HEK293 (cell line): ENCODE results near the gene RAP1A.

Experiments
- GLI4 ChIP-seq: fragments of 450-650 bp; formaldehyde crosslinking; IDR thresholded peaks from 2 replicates; pipeline ENCODE4 v1.5.1; 2016; ENCODE audit warnings: missing biosample characterization, missing genetic modification characterization
- HOXD13 ChIP-seq: sonication (generic); formaldehyde crosslinking; IDR thresholded peaks from 2 replicates; pipeline ENCODE4 v1.8.0; 2022; ENCODE audit warnings: missing genetic modification reagents, borderline replicate concordance
- KLF10 ChIP-seq: fragments of 450-650 bp; IDR thresholded peaks from 2 replicates; pipeline ENCODE4 v1.5.1; 2018; ENCODE audit warnings: missing biosample characterization, mild to moderate bottlenecking, missing genetic modification characterization
- KLF9 ChIP-seq: fragments of 450-650 bp; formaldehyde crosslinking; IDR thresholded peaks from 2 replicates; pipeline ENCODE4 v1.5.1; 2016; ENCODE audit warnings: missing biosample characterization, missing genetic modification characterization, low read depth
- OVOL3 ChIP-seq: fragments of 450-650 bp; formaldehyde crosslinking; IDR thresholded peaks from 2 replicates; pipeline ENCODE4 v1.5.1; 2016; ENCODE audit warnings: missing biosample characterization, missing genetic modification characterization
- SP7 ChIP-seq: fragments of 450-650 bp; formaldehyde crosslinking; IDR thresholded peaks from 2 replicates; pipeline ENCODE4 v1.5.1; 2016; ENCODE audit warnings: missing biosample characterization, missing genetic modification characterization
- WT1 ChIP-seq: fragments of 450-650 bp; formaldehyde crosslinking; IDR thresholded peaks from 2 replicates; pipeline ENCODE4 v1.5.1; 2016; ENCODE audit warnings: missing biosample characterization, missing genetic modification characterization
- ZIC2 ChIP-seq: fragments of 450-650 bp; formaldehyde crosslinking; IDR thresholded peaks from 2 replicates; pipeline ENCODE4 v1.5.1; 2016; ENCODE audit warnings: missing biosample characterization, missing genetic modification characterization
- ZNF221 ChIP-seq: fragments of 450-650 bp; formaldehyde crosslinking; IDR thresholded peaks from 2 replicates; pipeline ENCODE4 v1.5.1; 2017; ENCODE audit warnings: missing biosample characterization, missing genetic modification characterization, borderline replicate concordance
- ZNF549 ChIP-seq: fragments of 450-650 bp; IDR thresholded peaks from 2 replicates; pipeline ENCODE4 v1.5.1; 2018; ENCODE audit warnings: missing biosample characterization, missing genetic modification characterization, mild to moderate bottlenecking, inconsistent platforms, moderate library complexity
- ZNF610 ChIP-seq: fragments of 450-650 bp; formaldehyde crosslinking; IDR thresholded peaks from 2 replicates; pipeline ENCODE4 v1.5.1; 2016; ENCODE audit warnings: missing biosample characterization, missing genetic modification characterization, borderline replicate concordance
- ZNF626 ChIP-seq: fragments of 450-650 bp; sonication (Bioruptor Pico); formaldehyde crosslinking; IDR thresholded peaks from 2 replicates; pipeline ENCODE4 v1.5.1; 2018; ENCODE audit warnings: missing biosample characterization, missing genetic modification characterization, inconsistent platforms
- ZNF660 ChIP-seq: fragments of 450-650 bp; IDR thresholded peaks from 2 replicates; pipeline ENCODE4 v1.5.1; 2018; ENCODE audit warnings: missing biosample characterization, mild to moderate bottlenecking, missing genetic modification characterization
- ZNF670 ChIP-seq: fragments of 450-650 bp; formaldehyde crosslinking; IDR thresholded peaks from 2 replicates; pipeline ENCODE4 v1.5.1; 2016; ENCODE audit warnings: missing biosample characterization, missing genetic modification characterization, low read depth
- ZNF76 ChIP-seq: fragments of 450-650 bp; formaldehyde crosslinking; IDR thresholded peaks from 2 replicates; pipeline ENCODE4; 2016; ENCODE audit warnings: low read depth, missing biosample characterization, missing genetic modification characterization, borderline replicate concordance
- ZNF837 ChIP-seq: fragments of 450-650 bp; formaldehyde crosslinking; IDR thresholded peaks from 2 replicates; pipeline ENCODE4 v1.5.1; 2016; ENCODE audit warnings: missing biosample characterization, missing genetic modification characterization
- TF ChIP-seq, protein P1 (sequence below): fragments of 450-650 bp; formaldehyde crosslinking; IDR thresholded peaks from 2 replicates; pipeline ENCODE4 v1.5.1; 2016; ENCODE audit warnings: missing biosample characterization, missing genetic modification characterization, borderline replicate concordance
- TF ChIP-seq, protein P2 (sequence below): fragments of 450-650 bp; formaldehyde crosslinking; IDR thresholded peaks from 2 replicates; pipeline ENCODE4 v1.5.1; 2016; ENCODE audit warnings: missing biosample characterization, missing genetic modification characterization
- TF ChIP-seq, protein P3 (sequence below): fragments of 450-650 bp; formaldehyde crosslinking; IDR thresholded peaks from 2 replicates; pipeline ENCODE4 v1.5.1; 2017; ENCODE audit warnings: missing biosample characterization, missing genetic modification characterization
- TF ChIP-seq, protein P4 (sequence below): fragments of 450-650 bp; formaldehyde crosslinking; IDR thresholded peaks from 2 replicates; pipeline ENCODE4 v1.5.1; 2017; ENCODE audit warnings: missing biosample characterization, missing genetic modification characterization
- TF ChIP-seq, protein P5 (sequence below): fragments of 450-650 bp; formaldehyde crosslinking; IDR thresholded peaks from 2 replicates; pipeline ENCODE4 v1.5.1; 2016; ENCODE audit warnings: missing biosample characterization, missing genetic modification characterization, borderline replicate concordance
- TF ChIP-seq, protein P6 (sequence below): fragments of 450-650 bp; formaldehyde crosslinking; IDR thresholded peaks from 2 replicates; pipeline ENCODE4 v1.5.1; 2016; ENCODE audit warnings: missing biosample characterization, missing genetic modification characterization
- TF ChIP-seq, protein P7 (sequence below): fragments of 450-650 bp; formaldehyde crosslinking; IDR thresholded peaks from 2 replicates; pipeline ENCODE4 v1.5.1; 2016; ENCODE audit warnings: missing biosample characterization, missing genetic modification characterization
- TF ChIP-seq, protein P8 (sequence below): fragments of 450-650 bp; formaldehyde crosslinking; IDR thresholded peaks from 2 replicates; pipeline ENCODE4; 2016; ENCODE audit warnings: missing biosample characterization, missing genetic modification characterization

RAP1A gene

DNA sequence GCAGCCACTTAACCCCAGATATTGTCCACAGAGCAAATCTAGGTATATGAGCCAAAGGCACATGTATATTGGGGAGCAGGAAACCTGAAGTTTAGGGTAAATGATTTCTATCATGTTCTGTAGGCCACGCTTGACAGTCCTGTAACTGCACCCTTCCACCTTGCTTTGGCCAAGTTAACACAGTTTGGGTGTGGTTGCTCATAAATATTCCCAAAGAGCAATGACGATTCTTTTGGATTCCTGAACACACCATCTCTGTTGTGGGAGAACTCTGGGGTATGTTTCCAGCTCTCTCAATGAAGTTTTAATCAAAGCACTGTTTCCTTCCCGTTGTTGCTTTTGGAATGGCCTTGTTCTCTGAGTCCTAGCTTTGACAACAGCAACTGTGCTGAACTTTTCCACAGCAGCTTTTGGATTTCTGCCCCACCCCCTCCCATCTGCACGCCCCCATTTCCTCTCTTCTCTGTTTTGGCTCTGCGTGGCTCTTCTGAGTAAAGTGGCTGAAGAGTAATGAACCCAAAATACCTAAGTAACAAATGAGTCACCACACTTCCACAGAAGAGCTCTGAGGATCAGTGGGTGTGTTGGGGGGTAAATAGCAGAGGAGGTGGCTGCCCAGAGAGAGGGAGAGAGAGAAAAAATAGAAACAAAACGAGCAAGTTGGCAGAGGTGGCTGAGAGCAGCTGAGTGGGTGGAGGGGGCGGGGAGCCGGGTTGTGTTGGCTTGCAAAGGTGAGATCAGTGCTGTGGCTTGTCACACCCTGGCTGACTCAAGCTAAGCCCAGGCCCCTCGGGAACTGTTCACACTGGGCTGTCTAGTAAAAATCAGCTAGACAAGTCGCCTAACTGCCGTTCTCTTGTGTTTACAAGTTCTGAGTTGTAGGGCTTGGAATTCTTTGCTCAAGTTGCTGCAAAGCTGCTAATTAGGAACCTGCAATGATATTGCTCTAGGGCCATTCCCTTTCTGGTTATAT, 26.9 kb upstream of the RAP1A start (continued):
- TF ChIP-seq, protein P1, sequence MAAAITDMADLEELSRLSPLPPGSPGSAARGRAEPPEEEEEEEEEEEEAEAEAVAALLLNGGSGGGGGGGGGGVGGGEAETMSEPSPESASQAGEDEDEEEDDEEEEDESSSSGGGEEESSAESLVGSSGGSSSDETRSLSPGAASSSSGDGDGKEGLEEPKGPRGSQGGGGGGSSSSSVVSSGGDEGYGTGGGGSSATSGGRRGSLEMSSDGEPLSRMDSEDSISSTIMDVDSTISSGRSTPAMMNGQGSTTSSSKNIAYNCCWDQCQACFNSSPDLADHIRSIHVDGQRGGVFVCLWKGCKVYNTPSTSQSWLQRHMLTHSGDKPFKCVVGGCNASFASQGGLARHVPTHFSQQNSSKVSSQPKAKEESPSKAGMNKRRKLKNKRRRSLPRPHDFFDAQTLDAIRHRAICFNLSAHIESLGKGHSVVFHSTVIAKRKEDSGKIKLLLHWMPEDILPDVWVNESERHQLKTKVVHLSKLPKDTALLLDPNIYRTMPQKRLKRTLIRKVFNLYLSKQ (tag by site-specific recombination): no peak
- TF ChIP-seq WT1 (tag by site-specific recombination) (no peak), HOXD13 (CRISPR knock-in tag) (no peak; the same call in 1 of the 2 replicates), ZNF549 (tag by site-specific recombination) (no peak), ZNF837 (tag by site-specific recombination) (no peak), ZNF221 (no peak), KLF10 (tag by site-specific recombination) (peak; percentile 94), OVOL3 (tag by site-specific recombination) (no peak), ZNF610 (tag by site-specific recombination) (no peak), KLF9 (tag by site-specific recombination) (peak; percentile 91), SP7 (tag by site-specific recombination) (peak; percentile 97), GLI4 (tag by site-specific recombination) (0 out of 2 replicates have a peak, but pooled peaks have one; percentile 63), ZIC2 (tag by site-specific recombination) (peak; percentile 59), ZNF626 (tag by site-specific recombination) (no peak), ZNF76 (tag by site-specific recombination) (peak; percentile 39; the same call in 1 of the 2 replicates), ZNF660 (tag by site-specific recombination) (0 out of 2 replicates have a peak, but pooled peaks have one; percentile 78), ZNF670 (tag by site-specific recombination) (no peak)
- TF ChIP-seq, protein P2, sequence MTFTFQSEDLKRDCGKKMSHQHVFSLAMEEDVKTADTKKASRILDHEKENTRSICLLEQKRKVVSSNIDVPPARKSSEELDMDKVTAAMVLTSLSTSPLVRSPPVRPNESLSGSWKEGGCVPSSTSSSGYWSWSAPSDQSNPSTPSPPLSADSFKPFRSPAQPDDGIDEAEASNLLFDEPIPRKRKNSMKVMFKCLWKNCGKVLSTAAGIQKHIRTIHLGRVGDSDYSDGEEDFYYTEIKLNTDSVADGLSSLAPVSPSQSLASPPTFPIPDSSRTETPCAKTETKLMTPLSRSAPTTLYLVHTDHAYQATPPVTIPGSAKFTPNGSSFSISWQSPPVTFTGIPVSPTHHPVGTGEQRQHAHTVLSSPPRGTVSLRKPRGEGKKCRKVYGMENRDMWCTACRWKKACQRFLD (tag by site-specific recombination): no peak
- TF ChIP-seq, protein P3, sequence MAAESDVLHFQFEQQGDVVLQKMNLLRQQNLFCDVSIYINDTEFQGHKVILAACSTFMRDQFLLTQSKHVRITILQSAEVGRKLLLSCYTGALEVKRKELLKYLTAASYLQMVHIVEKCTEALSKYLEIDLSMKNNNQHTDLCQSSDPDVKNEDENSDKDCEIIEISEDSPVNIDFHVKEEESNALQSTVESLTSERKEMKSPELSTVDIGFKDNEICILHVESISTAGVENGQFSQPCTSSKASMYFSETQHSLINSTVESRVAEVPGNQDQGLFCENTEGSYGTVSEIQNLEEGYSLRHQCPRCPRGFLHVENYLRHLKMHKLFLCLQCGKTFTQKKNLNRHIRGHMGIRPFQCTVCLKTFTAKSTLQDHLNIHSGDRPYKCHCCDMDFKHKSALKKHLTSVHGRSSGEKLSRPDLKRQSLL: no peak
- TF ChIP-seq, protein P4, sequence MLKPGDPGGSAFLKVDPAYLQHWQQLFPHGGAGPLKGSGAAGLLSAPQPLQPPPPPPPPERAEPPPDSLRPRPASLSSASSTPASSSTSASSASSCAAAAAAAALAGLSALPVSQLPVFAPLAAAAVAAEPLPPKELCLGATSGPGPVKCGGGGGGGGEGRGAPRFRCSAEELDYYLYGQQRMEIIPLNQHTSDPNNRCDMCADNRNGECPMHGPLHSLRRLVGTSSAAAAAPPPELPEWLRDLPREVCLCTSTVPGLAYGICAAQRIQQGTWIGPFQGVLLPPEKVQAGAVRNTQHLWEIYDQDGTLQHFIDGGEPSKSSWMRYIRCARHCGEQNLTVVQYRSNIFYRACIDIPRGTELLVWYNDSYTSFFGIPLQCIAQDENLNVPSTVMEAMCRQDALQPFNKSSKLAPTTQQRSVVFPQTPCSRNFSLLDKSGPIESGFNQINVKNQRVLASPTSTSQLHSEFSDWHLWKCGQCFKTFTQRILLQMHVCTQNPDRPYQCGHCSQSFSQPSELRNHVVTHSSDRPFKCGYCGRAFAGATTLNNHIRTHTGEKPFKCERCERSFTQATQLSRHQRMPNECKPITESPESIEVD: peak; percentile 51
- TF ChIP-seq, protein P5, sequence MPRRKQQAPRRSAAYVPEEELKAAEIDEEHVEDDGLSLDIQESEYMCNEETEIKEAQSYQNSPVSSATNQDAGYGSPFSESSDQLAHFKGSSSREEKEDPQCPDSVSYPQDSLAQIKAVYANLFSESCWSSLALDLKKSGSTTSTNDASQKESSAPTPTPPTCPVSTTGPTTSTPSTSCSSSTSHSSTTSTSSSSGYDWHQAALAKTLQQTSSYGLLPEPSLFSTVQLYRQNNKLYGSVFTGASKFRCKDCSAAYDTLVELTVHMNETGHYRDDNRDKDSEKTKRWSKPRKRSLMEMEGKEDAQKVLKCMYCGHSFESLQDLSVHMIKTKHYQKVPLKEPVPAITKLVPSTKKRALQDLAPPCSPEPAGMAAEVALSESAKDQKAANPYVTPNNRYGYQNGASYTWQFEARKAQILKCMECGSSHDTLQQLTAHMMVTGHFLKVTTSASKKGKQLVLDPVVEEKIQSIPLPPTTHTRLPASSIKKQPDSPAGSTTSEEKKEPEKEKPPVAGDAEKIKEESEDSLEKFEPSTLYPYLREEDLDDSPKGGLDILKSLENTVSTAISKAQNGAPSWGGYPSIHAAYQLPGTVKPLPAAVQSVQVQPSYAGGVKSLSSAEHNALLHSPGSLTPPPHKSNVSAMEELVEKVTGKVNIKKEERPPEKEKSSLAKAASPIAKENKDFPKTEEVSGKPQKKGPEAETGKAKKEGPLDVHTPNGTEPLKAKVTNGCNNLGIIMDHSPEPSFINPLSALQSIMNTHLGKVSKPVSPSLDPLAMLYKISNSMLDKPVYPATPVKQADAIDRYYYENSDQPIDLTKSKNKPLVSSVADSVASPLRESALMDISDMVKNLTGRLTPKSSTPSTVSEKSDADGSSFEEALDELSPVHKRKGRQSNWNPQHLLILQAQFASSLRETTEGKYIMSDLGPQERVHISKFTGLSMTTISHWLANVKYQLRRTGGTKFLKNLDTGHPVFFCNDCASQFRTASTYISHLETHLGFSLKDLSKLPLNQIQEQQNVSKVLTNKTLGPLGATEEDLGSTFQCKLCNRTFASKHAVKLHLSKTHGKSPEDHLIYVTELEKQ: peak; percentile 69
- TF ChIP-seq, protein P6, sequence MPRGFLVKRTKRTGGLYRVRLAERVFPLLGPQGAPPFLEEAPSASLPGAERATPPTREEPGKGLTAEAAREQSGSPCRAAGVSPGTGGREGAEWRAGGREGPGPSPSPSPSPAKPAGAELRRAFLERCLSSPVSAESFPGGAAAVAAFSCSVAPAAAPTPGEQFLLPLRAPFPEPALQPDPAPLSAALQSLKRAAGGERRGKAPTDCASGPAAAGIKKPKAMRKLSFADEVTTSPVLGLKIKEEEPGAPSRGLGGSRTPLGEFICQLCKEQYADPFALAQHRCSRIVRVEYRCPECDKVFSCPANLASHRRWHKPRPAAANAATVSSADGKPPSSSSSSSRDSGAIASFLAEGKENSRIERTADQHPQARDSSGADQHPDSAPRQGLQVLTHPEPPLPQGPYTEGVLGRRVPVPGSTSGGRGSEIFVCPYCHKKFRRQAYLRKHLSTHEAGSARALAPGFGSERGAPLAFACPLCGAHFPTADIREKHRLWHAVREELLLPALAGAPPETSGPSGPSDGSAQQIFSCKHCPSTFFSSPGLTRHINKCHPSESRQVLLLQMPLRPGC (tag by site-specific recombination): peak; percentile 76
- TF ChIP-seq, protein P7, sequence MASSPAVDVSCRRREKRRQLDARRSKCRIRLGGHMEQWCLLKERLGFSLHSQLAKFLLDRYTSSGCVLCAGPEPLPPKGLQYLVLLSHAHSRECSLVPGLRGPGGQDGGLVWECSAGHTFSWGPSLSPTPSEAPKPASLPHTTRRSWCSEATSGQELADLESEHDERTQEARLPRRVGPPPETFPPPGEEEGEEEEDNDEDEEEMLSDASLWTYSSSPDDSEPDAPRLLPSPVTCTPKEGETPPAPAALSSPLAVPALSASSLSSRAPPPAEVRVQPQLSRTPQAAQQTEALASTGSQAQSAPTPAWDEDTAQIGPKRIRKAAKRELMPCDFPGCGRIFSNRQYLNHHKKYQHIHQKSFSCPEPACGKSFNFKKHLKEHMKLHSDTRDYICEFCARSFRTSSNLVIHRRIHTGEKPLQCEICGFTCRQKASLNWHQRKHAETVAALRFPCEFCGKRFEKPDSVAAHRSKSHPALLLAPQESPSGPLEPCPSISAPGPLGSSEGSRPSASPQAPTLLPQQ (tag by site-specific recombination): peak; percentile 70; the same call in 1 of the 2 replicates
- TF ChIP-seq, protein P8, sequence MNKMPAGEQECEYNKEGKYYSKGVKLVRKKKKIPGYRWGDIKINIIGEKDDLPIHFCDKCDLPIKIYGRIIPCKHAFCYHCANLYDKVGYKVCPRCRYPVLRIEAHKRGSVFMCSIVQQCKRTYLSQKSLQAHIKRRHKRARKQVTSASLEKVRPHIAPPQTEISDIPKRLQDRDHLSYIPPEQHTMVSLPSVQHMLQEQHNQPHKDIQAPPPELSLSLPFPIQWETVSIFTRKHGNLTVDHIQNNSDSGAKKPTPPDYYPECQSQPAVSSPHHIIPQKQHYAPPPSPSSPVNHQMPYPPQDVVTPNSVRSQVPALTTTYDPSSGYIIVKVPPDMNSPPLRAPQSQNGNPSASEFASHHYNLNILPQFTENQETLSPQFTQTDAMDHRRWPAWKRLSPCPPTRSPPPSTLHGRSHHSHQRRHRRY: no peak
